ENCODE measurements around the gene UPK2. TPM values are rescaled to one million over a fixed set of nuclear protein-coding genes. Genes with fewer than 3 reads are reported as not detected.
A peak's percentile ranks its signal among the peaks of the same experiment; 100 is the strongest.

UPK2 gene
- total and polyA plus RNA-seq, 2 of the 13 experiments (the other 11 are each of a cell fraction or from before 2014, with no cell fraction given), result not detected

DNA sequence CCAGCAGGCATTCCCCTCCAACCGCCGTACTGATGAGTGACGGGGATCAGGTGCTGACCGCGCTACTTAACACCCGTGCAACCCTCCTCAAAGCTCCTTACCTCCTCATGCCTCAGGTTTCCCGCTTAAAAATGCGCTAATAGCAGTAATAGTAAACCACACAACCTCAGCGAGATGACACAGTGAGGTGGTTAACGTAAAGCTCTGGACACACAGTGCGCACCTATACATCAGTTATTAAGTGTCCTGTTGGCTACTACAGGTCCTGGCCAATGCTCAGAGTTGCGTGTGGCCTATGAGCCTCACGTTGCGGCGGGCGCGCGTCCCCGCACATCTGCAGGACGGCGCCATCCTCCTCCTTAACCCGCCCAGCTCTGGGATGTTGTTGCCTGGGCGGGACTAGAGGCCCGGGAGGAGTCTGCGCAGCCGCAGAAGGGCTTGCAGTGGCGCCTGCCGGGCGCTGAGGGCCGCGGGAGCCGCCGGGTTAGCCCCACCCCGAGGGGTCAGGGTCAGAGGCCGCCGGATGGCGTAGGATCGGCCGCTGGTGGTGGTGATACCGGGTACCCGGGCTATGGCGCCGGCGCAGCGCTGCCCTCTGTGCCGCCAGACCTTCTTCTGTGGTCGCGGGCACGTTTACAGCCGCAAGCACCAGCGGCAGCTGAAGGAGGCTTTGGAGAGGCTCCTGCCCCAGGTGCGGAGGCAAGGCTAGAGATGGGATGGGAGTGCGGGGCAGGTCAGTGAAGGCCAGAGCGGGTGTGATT, 41.7 kb downstream of the UPK2 start, which contains the start of gene CENATAC:
Gene CENATAC, plus strand, starts transcription at position 512 of the 761 bp plus-strand sequence. Its CDS starts 60 bp downstream, at position 572.
- CTCF ChIA-PET (ENCODE audit: low intra/inter-chr PET ratio, low total read pairs), result interaction anchor here (1.4 kb wide), 1 partner anchor 33 kb away, joined by 4 read pairs; the partner anchor contains the start of gene SLC37A4
- Histone ChIP-seq H3K9ac (ENCODE audit: insufficient read depth, low read depth, low read length) (peak within 1 kb of the TSS; percentile 74), H3K36me3 (replicated peaks in 1 of 2; ENCODE audit: control insufficient read depth in 1 of 2, insufficient read depth in 2 of 2, low read length in 2 of 2) (peaks cover 5 to 13% of the 10 kb centered on the region in 2 experiments; a peak in 1 of 5 replicates), H3K9me3 (ENCODE audit: low read length) (no peaks in the 10 kb centered on the region), H3K27ac (ENCODE audit: extremely low read length, insufficient read depth, low read length) (peak within 1 kb of the TSS; percentile 56), H3K4me1 (ENCODE audit: insufficient read depth, low read length) (peaks cover 42% of the 10 kb centered on the region), H3K4me3 (replicated peaks in 1 of 3; ENCODE audit: insufficient read depth in 1 of 3, low read depth in 2 of 3, low read length in 3 of 3) (peak within 1 kb of the TSS; percentile 79 to 91 (median 90)), H4K20me1 (ENCODE audit: insufficient read depth, low read length) (no peaks in the 10 kb centered on the region), H3K79me2 (ENCODE audit: insufficient read depth, low read length) (peaks cover 35% of the 10 kb centered on the region), H2AFZ (ENCODE audit: low read length) (peak within 1 kb of the TSS; percentile 55), H3K27me3 (ENCODE audit: control insufficient read depth in 1 of 2, insufficient read depth in 2 of 2, low read length in 2 of 2) (no peaks in the 10 kb centered on the region; a peak in 1 of 5 replicates), H3K4me2 (ENCODE audit: low read depth, low read length) (peak within 1 kb of the TSS; percentile 92)
- BruUV-seq (replicated peaks), result no TSS peak
- peak; percentile 95 for ATAC-seq
- intact Hi-C loops (cut with micrococcal nuclease; ENCODE audit: unreplicated experiment), result loop anchor here (2.0 kb wide), 1 partner anchor 33 kb away; the partner anchor contains the start of gene SLC37A4
- peak; percentile 91 for DNase-seq (ENCODE audit: low spot score)
- WGBS (ENCODE audit: low lambda C conversion rate), result 3% methylated on average over 8 of the region's 54 CpGs
- POLR2A ChIA-PET, result interaction anchor here (0.6 to 2.8 kb wide), 19 partner anchors 10 to 376 kb away, joined by 3 to 66 read pairs (median 5); partner anchors contain the start of genes BCL9L, DDX6, DPAGT1 and RPS25
- in situ Hi-C loops (cut with HindIII; ENCODE audit: extremely low pct_ligation_motif_present, low pct_unique_long_range_greater_than_20kb), result no loop called here
- peak; percentile 71 for FAIRE-seq
- TF ChIP-seq, protein P1, sequence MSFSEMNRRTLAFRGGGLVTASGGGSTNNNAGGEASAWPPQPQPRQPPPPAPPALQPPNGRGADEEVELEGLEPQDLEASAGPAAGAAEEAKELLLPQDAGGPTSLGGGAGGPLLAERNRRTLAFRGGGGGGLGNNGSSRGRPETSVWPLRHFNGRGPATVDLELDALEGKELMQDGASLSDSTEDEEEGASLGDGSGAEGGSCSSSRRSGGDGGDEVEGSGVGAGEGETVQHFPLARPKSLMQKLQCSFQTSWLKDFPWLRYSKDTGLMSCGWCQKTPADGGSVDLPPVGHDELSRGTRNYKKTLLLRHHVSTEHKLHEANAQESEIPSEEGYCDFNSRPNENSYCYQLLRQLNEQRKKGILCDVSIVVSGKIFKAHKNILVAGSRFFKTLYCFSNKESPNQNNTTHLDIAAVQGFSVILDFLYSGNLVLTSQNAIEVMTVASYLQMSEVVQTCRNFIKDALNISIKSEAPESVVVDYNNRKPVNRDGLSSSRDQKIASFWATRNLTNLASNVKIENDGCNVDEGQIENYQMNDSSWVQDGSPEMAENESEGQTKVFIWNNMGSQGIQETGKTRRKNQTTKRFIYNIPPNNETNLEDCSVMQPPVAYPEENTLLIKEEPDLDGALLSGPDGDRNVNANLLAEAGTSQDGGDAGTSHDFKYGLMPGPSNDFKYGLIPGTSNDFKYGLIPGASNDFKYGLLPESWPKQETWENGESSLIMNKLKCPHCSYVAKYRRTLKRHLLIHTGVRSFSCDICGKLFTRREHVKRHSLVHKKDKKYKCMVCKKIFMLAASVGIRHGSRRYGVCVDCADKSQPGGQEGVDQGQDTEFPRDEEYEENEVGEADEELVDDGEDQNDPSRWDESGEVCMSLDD (CRISPR knock-in tag; IDR thresholded peaks at IDR 0.05; ENCODE audit: borderline replicate concordance), result peak; percentile 29
- TF ChIP-seq RBFOX2 (IDR thresholded peaks at IDR 0.05; ENCODE audit: low read depth, low read length) (peak; percentile 88), SATB2 (CRISPR knock-in tag; IDR thresholded peaks at IDR 0.05) (no peak), HMG20B (CRISPR knock-in tag; conservative IDR thresholded peaks at IDR 0.05) (no peak), ETV5 (CRISPR knock-in tag; IDR thresholded peaks at IDR 0.05; ENCODE audit: borderline replicate concordance) (peak; percentile 49; the same call in 1 of the 2 replicates), PITX1 (CRISPR knock-in tag; IDR thresholded peaks at IDR 0.05) (peak; percentile 78; the same call in 1 of the 2 replicates), DNMT1 (CRISPR knock-in tag; IDR thresholded peaks at IDR 0.05) (peak; percentile 76; the same call in 1 of the 2 replicates), TBL1XR1 (IDR thresholded peaks at IDR 0.05; ENCODE audit: borderline replicate concordance, low read length, partially characterized antibody) (no peak), RARA (CRISPR knock-in tag; IDR thresholded peaks at IDR 0.05) (peak; percentile 48; the same call in 1 of the 2 replicates), ZNF274 (CRISPR knock-in tag; IDR thresholded peaks at IDR 0.05) (peak; percentile 73), KMT2A (CRISPR knock-in tag; IDR thresholded peaks at IDR 0.05) (peak; percentile 92), SP140L (CRISPR knock-in tag; IDR thresholded peaks at IDR 0.05; ENCODE audit: borderline replicate concordance) (no peak), ZNF564 (CRISPR knock-in tag; IDR thresholded peaks at IDR 0.05) (no peak), SMAD3 (CRISPR knock-in tag; IDR thresholded peaks at IDR 0.05) (peak; percentile 48; the same call in 1 of the 2 replicates), ZNF850 (CRISPR knock-in tag; conservative IDR thresholded peaks at IDR 0.05) (0 out of 2 replicates have a peak, but pooled peaks have one; percentile 45), REL (CRISPR knock-in tag; conservative IDR thresholded peaks at IDR 0.05) (peak; percentile 89; the same call in 1 of the 2 replicates), PHF8 (CRISPR knock-in tag; IDR thresholded peaks at IDR 0.05) (peak; percentile 94)
- TF ChIP-seq, protein P2, sequence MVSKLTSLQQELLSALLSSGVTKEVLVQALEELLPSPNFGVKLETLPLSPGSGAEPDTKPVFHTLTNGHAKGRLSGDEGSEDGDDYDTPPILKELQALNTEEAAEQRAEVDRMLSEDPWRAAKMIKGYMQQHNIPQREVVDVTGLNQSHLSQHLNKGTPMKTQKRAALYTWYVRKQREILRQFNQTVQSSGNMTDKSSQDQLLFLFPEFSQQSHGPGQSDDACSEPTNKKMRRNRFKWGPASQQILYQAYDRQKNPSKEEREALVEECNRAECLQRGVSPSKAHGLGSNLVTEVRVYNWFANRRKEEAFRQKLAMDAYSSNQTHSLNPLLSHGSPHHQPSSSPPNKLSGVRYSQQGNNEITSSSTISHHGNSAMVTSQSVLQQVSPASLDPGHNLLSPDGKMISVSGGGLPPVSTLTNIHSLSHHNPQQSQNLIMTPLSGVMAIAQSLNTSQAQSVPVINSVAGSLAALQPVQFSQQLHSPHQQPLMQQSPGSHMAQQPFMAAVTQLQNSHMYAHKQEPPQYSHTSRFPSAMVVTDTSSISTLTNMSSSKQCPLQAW (CRISPR knock-in tag; IDR thresholded peaks at IDR 0.05), result peak; percentile 79; the same call in 1 of the 2 replicates

Data from HepG2 (cell line).